ENCODE data around the gene USP31.

The USP31 gene, protein sequence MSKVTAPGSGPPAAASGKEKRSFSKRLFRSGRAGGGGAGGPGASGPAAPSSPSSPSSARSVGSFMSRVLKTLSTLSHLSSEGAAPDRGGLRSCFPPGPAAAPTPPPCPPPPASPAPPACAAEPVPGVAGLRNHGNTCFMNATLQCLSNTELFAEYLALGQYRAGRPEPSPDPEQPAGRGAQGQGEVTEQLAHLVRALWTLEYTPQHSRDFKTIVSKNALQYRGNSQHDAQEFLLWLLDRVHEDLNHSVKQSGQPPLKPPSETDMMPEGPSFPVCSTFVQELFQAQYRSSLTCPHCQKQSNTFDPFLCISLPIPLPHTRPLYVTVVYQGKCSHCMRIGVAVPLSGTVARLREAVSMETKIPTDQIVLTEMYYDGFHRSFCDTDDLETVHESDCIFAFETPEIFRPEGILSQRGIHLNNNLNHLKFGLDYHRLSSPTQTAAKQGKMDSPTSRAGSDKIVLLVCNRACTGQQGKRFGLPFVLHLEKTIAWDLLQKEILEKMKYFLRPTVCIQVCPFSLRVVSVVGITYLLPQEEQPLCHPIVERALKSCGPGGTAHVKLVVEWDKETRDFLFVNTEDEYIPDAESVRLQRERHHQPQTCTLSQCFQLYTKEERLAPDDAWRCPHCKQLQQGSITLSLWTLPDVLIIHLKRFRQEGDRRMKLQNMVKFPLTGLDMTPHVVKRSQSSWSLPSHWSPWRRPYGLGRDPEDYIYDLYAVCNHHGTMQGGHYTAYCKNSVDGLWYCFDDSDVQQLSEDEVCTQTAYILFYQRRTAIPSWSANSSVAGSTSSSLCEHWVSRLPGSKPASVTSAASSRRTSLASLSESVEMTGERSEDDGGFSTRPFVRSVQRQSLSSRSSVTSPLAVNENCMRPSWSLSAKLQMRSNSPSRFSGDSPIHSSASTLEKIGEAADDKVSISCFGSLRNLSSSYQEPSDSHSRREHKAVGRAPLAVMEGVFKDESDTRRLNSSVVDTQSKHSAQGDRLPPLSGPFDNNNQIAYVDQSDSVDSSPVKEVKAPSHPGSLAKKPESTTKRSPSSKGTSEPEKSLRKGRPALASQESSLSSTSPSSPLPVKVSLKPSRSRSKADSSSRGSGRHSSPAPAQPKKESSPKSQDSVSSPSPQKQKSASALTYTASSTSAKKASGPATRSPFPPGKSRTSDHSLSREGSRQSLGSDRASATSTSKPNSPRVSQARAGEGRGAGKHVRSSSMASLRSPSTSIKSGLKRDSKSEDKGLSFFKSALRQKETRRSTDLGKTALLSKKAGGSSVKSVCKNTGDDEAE (N-terminal part only)

GRCh38 chr16:23149267-23149992 lies at the start of gene USP31:
Gene USP31, minus strand, starts transcription at chr16:23149452. Its CDS starts 182 bp downstream, at chr16:23149270.
- peak; percentile 97 for DNase-seq (ENCODE audit: low read depth)
- TF ChIP-seq, protein P1, sequence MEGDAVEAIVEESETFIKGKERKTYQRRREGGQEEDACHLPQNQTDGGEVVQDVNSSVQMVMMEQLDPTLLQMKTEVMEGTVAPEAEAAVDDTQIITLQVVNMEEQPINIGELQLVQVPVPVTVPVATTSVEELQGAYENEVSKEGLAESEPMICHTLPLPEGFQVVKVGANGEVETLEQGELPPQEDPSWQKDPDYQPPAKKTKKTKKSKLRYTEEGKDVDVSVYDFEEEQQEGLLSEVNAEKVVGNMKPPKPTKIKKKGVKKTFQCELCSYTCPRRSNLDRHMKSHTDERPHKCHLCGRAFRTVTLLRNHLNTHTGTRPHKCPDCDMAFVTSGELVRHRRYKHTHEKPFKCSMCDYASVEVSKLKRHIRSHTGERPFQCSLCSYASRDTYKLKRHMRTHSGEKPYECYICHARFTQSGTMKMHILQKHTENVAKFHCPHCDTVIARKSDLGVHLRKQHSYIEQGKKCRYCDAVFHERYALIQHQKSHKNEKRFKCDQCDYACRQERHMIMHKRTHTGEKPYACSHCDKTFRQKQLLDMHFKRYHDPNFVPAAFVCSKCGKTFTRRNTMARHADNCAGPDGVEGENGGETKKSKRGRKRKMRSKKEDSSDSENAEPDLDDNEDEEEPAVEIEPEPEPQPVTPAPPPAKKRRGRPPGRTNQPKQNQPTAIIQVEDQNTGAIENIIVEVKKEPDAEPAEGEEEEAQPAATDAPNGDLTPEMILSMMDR (conservative IDR thresholded peaks at IDR 0.05; ENCODE audit: low read depth, low read length): no peak
- H3K4me3 ChIP-seq (ENCODE audit: low read depth, low read length): peak within 1 kb of the TSS; percentile 70

DNA sequence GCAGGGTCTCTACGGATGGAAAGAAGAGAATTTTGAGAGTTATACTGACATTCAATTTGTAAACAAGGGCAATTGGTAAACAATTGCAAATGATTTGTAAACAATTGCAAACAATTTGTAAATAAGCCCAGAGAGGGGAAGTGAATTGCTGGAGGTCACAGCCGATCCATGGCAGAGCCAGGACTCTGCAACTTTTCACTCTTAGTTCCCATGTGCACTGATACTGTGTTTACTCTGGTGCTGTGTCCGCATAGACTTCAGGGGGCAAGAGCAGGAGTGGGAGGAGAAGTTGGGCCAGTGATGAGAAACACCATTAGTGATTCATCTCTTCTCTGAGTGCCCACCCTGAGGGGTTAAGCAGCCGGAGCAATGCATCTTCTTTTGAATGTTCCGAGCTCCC lies 47.3 kb upstream of the USP31 start:
- H3K4me3 ChIP-seq (ENCODE audit: low read depth, low read length): no peak overlapping the region
- no peak for DNase-seq (ENCODE audit: low read depth)
- TF ChIP-seq, protein P1 (conservative IDR thresholded peaks at IDR 0.05; ENCODE audit: low read depth, low read length): no peak

DNA sequence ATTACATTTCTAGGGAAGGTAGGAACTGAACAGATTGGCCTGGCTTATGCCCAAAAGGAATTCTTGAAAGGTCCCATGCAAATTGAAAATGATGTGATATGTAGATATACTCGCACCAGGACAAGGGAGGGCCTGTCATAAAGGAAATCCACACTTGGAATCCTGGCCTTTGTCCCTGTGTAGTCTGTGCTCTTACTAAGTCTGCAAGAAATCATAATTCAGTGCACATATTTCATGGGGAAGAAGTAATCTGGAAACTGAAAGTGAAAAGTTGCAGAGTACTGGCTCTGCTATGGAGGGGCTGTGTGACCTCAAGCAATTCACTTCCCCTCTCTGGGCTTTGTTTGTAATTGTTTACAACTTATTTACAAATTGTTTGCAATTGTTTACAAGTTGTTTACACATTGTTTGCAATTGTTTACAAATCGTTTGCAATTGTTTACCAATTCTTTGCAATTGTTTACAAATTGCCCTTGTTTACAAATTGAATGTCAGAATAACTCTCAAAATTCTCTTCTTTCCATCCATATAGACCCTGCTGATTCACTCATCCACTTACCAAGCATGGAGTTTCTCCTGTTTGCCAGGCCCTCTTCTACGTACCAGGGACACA lies 46.2 kb upstream of the USP31 start:
- no peak overlapping the region for H3K4me3 ChIP-seq (ENCODE audit: low read depth, low read length)
- DNase-seq (ENCODE audit: low read depth): no peak
- TF ChIP-seq, protein P1 (conservative IDR thresholded peaks at IDR 0.05; ENCODE audit: low read depth, low read length): no peak

- H3K4me3 ChIP-seq (ENCODE audit: low read depth, low read length): no peak overlapping the region
- TF ChIP-seq, protein P1 (conservative IDR thresholded peaks at IDR 0.05; ENCODE audit: low read depth, low read length): no peak
- no peak for DNase-seq (ENCODE audit: low read depth)
These were observed 45.4 kb upstream of the USP31 start for GRCh38 chr16:23194497-23195221.

GRCh38 chr16:23188911-23189310 lies 39.7 kb upstream of the USP31 start:
- H3K4me3 ChIP-seq (ENCODE audit: low read depth, low read length): no peak overlapping the region
- no peak for DNase-seq (ENCODE audit: low read depth)
- TF ChIP-seq, protein P1 (conservative IDR thresholded peaks at IDR 0.05; ENCODE audit: low read depth, low read length): no peak
